OCI-M1 (cell line): ENCODE measurements around the gene MED31.
"Not testable (repeated sequence)": the region's sequence is repeated elsewhere in the genome, so short reads cannot be mapped to it uniquely, and the experiment has no call there.

Experiments used
- DNase-seq: peaks from one replicate; lab custom pipeline; 2025; lab: John Stamatoyannopoulos, UW

The MED31 gene

GRCh38 chr17:6626616-6627015 is 24.8 kb downstream of the MED31 start:
- DNase-seq, result no peak

DNA sequence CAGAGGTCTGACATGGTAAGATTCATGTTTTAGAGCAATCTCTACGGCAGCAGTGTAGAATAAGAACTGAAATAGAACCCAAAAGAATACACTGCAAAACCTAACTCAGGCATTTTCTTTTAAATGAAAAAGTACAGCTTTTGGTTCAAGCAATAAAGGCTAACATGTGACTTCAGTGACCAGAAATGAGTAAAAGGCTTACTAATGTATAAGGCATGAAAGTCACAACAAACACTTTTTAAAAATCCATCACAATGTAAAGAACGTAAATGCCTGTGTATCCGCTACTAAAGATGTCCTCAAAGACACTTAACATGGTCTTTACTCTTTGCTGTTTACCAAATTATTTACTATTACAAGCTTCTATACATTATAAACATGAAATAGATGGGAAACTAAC is 27.5 kb downstream of the MED31 start:
- no peak for DNase-seq

DNA sequence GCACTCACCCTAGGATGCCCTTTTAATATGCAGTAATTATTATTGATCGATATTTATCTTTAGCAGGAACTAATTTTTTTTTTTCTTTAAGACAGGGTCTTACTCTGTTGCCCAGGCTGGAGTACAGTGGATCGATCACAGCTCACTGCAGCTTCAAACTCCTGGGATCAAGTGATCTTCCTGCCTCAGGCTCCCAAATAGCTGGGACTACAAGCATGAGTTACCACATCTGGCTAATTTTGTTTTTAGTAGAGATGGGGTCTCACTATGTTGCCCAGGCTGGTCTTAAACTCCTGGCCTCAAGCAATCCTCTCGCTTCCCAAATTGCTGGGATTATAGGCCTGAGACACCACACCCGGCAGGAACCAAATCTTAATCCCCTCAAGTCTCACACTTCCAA is 40.2 kb downstream of the MED31 start:
- DNase-seq, result no peak

GRCh38 chr17:6610011-6610410 is 41.4 kb downstream of the MED31 start:
- DNase-seq, result no peak

GRCh38 chr17:6608321-6608720 is 43.1 kb downstream of the MED31 start:
- DNase-seq, result no peak

GRCh38 chr17:6605142-6605541 is 46.3 kb downstream of the MED31 start:
- DNase-seq, result no peak

DNA sequence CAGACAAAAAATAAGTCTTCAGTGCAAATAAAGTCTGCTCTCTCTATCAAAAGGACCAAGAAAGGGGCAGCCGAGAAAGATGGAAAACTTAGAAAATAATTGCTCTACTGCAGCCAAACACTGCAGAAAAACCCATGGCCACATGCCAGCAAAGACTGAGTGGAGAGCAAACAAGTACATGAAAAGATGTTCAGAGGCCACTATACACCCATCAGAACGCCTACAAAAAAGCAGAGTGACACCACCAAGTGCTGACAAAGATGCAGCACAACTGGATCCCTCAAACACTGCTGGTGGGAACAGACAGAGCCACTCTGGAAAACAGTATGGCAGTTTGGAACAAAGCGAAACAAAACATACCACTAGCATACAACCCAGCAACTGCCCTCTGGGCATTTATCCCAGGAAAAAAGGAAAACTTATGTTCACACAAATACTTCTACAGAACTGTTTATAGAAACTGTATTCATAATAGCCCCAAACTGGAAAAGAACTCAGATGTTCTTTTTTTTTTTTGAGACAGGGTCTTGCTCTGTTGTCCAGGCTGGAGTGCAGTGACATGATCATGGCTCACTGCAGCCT is 47.6 kb downstream of the MED31 start:
- no peak for DNase-seq

GRCh38 chr17:6602141-6602540 is 49.3 kb downstream of the MED31 start:
- no peak for DNase-seq

DNA sequence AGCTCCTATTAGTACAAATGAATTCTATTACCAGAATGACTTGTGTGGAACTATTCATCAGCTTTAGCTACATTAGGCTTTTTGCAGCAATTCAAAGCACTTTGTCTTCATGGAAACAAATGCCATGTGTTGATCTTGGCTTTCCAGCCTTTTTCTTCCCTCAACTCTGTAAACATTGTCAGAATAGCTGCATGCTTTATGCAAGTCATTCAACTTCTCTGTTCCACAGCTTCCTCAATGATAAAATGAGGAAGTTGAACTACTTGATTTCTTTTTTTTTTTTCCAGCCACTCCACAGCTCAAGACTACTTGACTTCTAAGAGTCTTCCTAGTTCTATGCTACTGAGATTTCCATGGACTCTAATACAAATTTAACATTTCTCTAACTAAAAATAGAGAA is 52.0 kb downstream of the MED31 start:
- DNase-seq, result peak; percentile 93

DNA sequence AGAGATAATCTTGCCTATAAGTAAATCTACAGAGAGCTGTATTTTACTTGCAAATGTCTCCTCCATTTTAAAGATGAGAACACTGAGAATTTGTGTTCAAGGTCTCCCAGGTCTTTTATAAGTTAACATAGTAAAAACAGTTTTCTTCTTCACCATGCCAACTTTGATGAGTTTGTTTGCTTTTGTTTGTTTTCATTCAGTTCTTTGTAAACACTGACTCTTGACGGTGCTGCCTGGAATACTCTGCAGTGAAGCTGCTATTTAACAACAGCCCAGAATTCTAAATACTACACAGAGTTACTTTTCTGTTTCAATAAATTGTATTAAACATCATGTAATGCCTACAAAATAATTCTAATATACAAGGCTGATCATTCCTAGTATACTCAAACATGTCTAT is 53.7 kb downstream of the MED31 start:
- no peak for DNase-seq

DNA sequence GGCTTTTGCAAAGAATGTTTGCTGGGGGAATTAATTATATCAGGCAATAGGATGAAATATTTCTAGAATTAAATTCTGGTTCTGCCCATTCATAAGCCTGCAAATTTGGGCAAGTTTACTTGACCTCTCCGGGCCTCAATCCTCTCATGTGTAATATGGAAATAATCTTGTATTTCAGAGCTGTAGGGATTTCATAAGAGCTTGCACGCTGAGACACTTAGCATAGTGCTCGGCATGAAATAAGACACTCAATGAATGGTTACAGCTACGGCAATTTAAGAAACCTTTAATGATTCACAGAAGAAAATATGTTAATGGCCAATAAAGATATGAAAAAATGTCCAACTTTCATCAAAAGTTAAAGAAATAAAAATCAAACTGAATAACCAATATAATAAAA is 54.5 kb downstream of the MED31 start:
- no peak for DNase-seq

DNA sequence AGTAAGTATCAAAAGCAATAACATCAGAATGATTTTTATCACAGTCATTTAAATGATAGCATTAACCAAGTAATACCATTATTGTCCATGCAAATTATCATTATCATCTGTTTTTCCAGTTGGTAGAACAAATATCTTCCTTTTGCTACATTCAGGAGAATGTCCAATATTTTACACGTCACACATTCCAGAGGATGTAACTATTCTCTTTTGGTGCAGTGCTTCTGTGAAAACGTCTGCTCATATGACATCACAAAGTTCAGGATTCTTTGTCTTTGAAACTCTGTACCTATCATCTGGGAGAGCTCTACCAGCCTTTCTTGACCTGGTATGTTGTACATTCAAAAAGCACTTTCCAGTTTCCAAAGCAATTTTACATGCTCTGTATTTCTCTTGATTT is 54.9 kb downstream of the MED31 start:
- DNase-seq, result no peak

GRCh38 chr17:6596081-6596480 is 55.3 kb downstream of the MED31 start:
- DNase-seq, result no peak

DNA sequence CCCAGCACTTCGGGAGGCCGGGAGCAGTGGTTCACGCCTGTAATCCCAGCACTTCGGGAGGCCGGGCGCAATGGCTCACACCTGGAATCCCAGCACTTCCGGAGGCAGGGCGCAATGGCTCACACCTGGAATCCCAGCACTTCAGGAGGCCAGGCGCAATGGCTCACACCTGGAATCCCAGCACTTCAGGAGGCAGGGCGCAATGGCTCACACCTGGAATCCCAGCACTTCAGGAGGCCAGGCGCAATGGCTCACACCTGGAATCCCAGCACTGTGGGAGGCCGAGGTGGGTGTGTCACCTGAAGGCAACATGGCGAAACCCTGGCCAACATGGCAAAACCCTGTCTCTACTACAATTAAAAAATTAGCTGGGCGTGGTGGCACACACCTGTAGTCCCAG is 58.0 kb downstream of the MED31 start:
- DNase-seq, result not testable (repeated sequence)
